ENCODE measurements around the gene YAE1.

YAE1 gene

DNA sequence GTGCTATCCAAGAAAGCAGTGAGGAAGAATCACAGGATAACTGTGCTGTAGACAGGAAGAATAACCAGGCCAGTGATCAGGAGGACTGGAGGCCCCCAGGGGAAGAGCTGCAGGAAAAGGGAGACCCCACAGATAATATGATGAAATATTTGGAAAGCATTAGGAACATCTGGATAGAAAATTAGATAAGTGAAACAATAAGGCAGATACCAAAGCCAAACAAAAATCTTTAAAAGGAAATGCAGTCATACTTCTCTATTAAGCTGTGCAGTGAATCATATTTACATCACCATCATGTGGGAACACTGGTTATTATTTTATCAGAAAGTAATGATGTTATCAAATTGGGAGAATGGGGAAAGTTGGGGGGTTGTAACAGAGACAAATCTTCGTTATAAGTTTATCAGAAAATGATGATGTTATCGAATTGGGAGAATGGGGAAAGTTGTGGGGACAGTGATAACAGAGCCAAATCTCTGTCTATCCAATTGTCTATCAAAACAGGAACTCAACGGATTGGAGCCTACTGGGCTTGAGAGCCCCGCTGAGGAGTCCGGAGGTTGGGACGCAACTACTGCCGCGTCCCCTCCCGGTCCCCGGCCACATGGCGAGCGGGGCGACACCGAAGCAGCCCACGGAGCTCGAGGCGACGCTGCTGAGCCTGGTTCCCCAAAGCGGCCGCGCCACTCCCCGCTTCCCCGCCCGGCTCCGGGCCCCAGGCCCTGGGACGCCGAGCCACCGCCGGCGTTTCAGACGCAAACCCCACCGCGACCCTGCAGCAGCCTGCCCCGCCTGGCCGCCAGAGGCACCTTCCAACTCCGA is 43.1 kb downstream of the YAE1 start:
- DNase-seq: peak in 1 of 4 experiments; percentile 11

- DNase-seq: no peak
These were observed 43.7 kb downstream of the YAE1 start for GRCh38 chr7:39609935-39610263.

- DNase-seq: no peak
These were observed 47.4 kb downstream of the YAE1 start for GRCh38 chr7:39613577-39613976.

DNA sequence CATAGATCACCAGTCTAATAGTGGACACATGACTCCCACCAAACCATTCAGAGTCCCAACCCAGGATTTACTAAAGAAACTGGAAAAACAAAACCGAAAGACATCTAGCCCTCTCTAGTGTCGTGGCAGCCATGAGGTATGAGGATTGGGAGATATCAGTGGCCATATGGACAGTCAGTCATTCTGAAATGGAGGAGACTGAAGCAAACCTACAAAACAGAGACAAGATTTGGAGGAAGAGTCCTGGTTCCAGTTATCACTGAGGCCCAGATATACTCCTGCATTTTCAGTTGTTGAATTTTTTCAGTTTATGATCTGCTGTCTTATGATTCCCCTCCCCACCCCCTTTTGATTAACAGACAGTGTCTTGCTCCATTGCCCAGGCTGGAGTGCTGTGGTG is 48.1 kb downstream of the YAE1 start:
- DNase-seq: no peak

DNA sequence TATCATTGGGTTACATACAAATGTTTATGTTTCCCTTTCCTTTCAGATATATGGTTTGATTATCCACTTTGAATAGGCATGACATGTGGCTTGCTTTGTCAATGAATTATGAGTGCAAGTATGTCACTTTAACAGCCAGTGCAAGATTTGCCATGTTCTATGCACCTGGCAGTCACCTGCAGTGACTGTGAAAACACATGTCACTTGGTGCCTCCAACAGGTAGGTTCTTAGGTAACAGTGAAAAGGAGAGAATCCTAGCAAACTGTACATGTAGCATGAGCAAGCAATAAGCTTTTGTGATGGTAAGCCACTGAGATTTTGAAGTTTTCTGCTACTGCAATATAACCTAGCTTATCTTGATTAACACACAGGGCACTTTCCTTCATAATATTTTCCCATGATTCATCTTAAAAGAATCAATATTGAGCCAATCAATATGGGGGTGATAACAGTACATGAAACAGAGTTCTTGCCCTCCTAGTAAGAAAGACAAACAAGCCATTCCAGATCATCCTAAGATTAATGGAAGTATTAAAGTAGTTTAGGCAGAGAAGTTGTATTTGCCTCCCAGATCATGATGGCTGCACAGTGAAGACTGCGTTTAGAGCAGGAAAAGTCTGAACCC is 49.3 kb downstream of the YAE1 start:
- no peak for DNase-seq

- no peak for DNase-seq
These were observed 49.9 kb downstream of the YAE1 start for GRCh38 chr7:39616138-39616537.

DNA sequence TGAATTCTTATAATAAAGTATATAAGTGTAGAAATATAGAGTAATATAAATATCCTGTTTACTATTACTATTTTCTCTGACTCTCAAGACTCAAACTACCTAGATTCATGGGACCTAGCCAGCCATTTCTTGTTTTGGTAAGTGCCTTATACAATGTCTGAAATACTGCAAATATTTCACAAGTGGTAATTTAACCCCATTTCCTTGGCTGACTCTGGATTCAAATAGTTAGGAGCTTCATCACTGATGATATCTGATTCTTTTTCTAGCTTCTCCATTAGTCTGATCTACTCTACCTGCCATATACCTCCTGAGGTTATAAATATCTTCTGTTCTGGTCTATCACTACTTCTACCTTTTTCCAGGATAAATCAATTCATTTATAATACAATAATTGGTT is 50.8 kb downstream of the YAE1 start:
- no peak for DNase-seq

- DNase-seq: no peak
These were observed 52.7 kb downstream of the YAE1 start for GRCh38 chr7:39618868-39619267.

- no peak for DNase-seq
These were observed 54.3 kb downstream of the YAE1 start for GRCh38 chr7:39620486-39620885.

DNA sequence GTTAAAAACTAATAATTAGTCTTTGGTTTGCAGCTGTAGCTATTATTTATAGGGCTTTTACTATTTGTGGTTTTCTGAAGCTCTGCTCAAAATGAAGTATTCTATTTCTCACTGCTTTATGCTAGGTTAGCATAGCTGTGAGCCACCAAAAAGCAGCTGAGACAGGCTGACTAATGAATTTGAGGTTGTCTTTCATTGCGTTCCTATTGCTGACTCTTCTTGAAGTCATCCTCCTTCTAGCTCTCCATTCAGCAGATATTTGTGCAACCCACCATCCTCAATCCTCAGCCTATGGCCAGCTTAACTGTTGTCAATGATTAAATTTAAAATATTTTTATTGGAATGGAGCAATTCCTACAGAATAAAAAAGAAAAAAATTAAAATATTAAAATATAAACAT is 55.1 kb downstream of the YAE1 start:
- DNase-seq: no peak

DNA sequence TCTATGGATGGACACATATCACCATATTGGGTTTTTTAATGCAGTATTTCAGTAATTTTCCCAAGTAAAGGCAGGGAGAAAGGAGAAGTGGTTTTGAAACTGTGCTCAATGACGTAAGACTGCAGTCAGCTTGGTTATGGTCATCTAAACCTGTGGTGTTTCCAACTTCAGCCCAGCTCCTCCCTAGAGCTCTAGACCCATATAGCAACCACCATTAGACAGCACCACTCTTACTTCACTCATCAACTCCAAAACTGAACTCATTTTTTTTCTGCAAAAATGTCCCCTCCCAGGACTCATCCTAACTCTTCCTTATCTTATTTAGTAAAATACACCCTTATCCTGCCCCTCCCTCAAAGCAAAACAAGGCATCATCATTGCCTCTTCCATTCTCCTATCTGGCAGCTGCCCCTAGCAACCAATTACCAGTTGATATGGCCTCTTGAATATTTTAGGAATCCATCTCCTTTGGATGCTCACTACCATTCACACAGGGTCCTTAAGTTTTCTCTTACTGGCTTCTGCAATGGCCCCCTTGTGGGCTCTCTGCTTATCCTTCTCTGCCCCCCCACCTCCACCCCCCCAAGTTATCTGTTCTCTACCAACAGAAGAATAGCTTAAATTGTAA is 55.7 kb downstream of the YAE1 start:
- no peak for DNase-seq

All from activated naive CD4-positive, alpha-beta T cell (primary cell).